NB4 (cell line): ENCODE measurements around the gene EXOC3.

Experiments
- MYC ChIP-seq: IDR thresholded peaks from 2 replicates; pipeline ENCODE4 v1.6.1; 2011; ENCODE audit warnings: low read depth, low read length
- POLR2A ChIP-seq: IDR thresholded peaks from 2 replicates; pipeline ENCODE4 v1.6.1; 2011; ENCODE audit warnings: mild to moderate bottlenecking; ENCODE audit not compliant: insufficient read length; ENCODE audit errors: extremely low read depth
- TF ChIP-seq, protein P1 (sequence below): IDR thresholded peaks from one replicate; pipeline ENCODE4 v1.5.1; 2012; ENCODE audit warnings: low read depth, low read length
- TF ChIP-seq, protein P2 (sequence below): IDR thresholded peaks from 2 replicates; pipeline ENCODE4 v1.6.1; 2011; ENCODE audit warnings: low read depth, low read length

DNA sequence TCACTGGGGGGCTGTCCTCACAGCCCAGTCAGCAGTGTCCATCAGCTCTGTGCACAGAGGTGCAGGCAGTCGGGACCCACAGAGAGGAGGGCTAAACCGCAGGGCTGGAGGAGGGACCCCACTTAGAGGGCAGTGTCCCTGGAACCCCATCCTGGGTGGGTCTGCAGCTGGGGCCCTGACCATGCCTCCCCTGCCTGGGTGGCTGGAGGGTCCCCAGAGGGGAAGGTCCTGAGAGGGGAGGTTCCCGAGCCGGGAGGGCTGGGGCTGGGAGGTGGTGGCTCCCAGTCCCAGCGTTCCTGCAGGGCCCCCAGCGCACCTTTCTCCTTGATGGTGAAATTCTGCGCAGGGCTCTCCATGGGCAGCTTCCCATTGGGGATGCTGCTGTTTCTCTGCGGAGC lies 32.7 kb downstream of the EXOC3 start:
- TF ChIP-seq, protein P1, sequence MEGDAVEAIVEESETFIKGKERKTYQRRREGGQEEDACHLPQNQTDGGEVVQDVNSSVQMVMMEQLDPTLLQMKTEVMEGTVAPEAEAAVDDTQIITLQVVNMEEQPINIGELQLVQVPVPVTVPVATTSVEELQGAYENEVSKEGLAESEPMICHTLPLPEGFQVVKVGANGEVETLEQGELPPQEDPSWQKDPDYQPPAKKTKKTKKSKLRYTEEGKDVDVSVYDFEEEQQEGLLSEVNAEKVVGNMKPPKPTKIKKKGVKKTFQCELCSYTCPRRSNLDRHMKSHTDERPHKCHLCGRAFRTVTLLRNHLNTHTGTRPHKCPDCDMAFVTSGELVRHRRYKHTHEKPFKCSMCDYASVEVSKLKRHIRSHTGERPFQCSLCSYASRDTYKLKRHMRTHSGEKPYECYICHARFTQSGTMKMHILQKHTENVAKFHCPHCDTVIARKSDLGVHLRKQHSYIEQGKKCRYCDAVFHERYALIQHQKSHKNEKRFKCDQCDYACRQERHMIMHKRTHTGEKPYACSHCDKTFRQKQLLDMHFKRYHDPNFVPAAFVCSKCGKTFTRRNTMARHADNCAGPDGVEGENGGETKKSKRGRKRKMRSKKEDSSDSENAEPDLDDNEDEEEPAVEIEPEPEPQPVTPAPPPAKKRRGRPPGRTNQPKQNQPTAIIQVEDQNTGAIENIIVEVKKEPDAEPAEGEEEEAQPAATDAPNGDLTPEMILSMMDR, result no peak
- TF ChIP-seq, protein P2, sequence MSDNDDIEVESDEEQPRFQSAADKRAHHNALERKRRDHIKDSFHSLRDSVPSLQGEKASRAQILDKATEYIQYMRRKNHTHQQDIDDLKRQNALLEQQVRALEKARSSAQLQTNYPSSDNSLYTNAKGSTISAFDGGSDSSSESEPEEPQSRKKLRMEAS, result no peak
- TF ChIP-seq POLR2A (no peak), MYC (no peak)
